ENCODE results near the gene RHD.

RHD gene

DNA sequence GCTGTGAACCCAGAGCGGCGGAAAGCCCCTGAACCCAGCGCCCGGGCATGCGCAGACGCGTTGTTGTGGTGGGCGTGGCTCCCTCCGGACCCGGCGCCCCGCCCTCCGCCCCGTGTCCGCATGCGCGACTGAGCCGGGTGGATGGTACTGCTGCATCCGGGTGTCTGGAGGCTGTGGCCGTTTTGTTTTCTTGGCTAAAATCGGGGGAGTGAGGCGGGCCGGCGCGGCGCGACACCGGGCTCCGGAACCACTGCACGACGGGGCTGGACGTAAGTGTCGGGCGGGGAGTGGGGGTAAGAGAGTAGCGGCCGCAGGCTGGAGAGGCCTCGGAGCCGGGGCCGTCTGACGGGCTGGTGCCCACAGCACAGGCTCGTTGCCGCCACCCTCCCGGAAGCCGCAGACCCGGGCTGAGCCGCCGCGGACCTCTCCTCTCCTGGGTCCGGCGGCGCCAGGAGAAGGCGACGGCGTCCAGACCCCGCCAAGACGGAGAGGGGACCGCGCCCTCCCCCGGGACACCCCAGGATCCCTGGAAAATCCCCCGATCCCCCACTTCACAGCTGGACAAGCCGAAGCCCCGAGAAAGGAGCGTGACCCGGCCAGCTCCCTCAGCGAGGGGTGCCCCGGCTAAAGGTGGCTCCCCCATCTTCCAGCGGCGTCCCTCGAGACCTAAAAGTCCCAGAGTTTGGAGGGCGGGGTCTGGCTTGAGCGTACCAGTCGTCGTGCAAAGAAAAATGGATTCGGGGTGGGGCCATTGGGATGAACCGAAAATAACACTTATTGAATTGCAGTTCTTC, 66.1 kb downstream of the RHD start, which contains the start of gene TMEM50A:
TSS of gene TMEM50A (plus strand) at position 147 of the 794 bp plus-strand sequence. CDS start 2,153 bp downstream, outside the sequence.
- DNase-seq = peak; percentile 91
- peaks cover 14% of the 10 kb centered on the region for H3K36me3 ChIP-seq
- TF ChIP-seq CTCF (IDR thresholded peaks at IDR 0.05; ENCODE audit: low read depth, low read length) = no peak
- no peaks in the 10 kb centered on the region for H3K27me3 ChIP-seq (ENCODE audit: insufficient read depth, low read depth, severe bottlenecking)
- peak within 1 kb of the TSS; percentile 97 for H3K4me3 ChIP-seq (ENCODE audit: low read depth, low read length)
- H3K27ac ChIP-seq = peak within 1 kb of the TSS; percentile 94
- H3K9me3 ChIP-seq (ENCODE audit: severe bottlenecking) = no peaks in the 10 kb centered on the region

DNA sequence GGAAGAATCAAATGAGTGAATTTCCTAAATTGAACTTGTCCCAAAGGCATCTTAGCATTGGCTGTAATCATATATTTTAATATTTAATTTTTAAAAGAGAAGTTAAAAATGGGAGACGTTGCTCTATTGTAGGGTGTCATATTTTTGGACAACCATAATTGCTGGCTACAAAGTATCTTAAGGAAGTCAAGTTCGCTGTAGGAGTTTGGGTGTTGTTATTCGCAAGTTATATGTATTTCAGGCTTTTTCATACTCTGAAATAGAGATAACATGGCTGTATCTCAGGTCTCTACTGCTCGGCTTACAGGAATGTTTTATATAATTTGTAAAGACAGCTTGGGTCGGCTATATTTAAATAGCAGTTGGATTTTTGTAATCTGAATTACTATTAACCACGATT, 66.7 kb downstream of the RHD start:
- Histone ChIP-seq H3K9me3 (ENCODE audit: severe bottlenecking) (no peaks in the 10 kb centered on the region), H3K4me3 (ENCODE audit: low read depth, low read length) (peak overlapping the region; percentile 97), H3K27ac (peak overlapping the region; percentile 94), H3K36me3 (peaks cover 20% of the 10 kb centered on the region), H3K27me3 (ENCODE audit: insufficient read depth, low read depth, severe bottlenecking) (no peaks in the 10 kb centered on the region)
- TF ChIP-seq CTCF (IDR thresholded peaks at IDR 0.05; ENCODE audit: low read depth, low read length) = no peak
- DNase-seq = no peak

- Histone ChIP-seq H3K27me3 (ENCODE audit: insufficient read depth, low read depth, severe bottlenecking) (no peaks in the 10 kb centered on the region), H3K4me3 (ENCODE audit: low read depth, low read length) (no peak overlapping the region), H3K36me3 (peaks cover 37% of the 10 kb centered on the region), H3K9me3 (ENCODE audit: severe bottlenecking) (no peaks in the 10 kb centered on the region), H3K27ac (no peak overlapping the region)
- DNase-seq = no peak
- no peak for TF ChIP-seq CTCF (IDR thresholded peaks at IDR 0.05; ENCODE audit: low read depth, low read length)
Observed at GRCh38 chr1:25341746-25342145, 69.4 kb downstream of the RHD start.

DNA sequence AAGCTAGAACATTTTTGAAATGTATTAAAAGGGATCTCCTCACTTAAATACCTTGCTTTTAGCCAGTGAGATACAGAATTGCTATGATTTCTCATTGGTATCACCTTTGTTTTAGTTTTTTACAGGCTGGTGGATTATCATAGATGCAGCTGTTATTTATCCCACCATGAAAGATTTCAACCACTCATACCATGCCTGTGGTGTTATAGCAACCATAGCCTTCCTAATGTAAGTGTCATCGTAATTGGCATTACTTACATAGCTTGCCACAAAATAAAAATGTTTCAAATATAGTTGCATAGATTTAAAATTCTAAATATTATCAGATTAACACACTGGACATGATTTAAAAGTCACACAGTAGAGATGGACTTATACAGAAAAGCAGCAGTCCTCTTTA, 70.5 kb downstream of the RHD start:
- peaks cover 38% of the 10 kb centered on the region for H3K36me3 ChIP-seq
- no peak for TF ChIP-seq CTCF (IDR thresholded peaks at IDR 0.05; ENCODE audit: low read depth, low read length)
- H3K27ac ChIP-seq = no peak overlapping the region
- no peak for DNase-seq
- H3K4me3 ChIP-seq (ENCODE audit: low read depth, low read length) = no peak overlapping the region
- H3K27me3 ChIP-seq (ENCODE audit: insufficient read depth, low read depth, severe bottlenecking) = no peaks in the 10 kb centered on the region
- H3K9me3 ChIP-seq (ENCODE audit: severe bottlenecking) = no peaks in the 10 kb centered on the region

- Histone ChIP-seq H3K36me3 (peaks cover 38% of the 10 kb centered on the region), H3K9me3 (ENCODE audit: severe bottlenecking) (no peaks in the 10 kb centered on the region), H3K4me3 (ENCODE audit: low read depth, low read length) (no peak overlapping the region), H3K27me3 (ENCODE audit: insufficient read depth, low read depth, severe bottlenecking) (no peaks in the 10 kb centered on the region), H3K27ac (no peak overlapping the region)
- DNase-seq = no peak
- no peak for TF ChIP-seq CTCF (IDR thresholded peaks at IDR 0.05; ENCODE audit: low read depth, low read length)
Observed at GRCh38 chr1:25343872-25344271, 71.6 kb downstream of the RHD start.

Data from WERI-Rb-1 (cell line).